ENCODE results near the gene DPM2.

The DPM2 gene

GRCh38 chr9:127968042-127968441 is 30.4 kb upstream of the DPM2 start:
- TF ChIP-seq GATA1 (IDR thresholded peaks at IDR 0.05; ENCODE audit: low read depth, low read length): no peak
- TF ChIP-seq POLR2A (IDR thresholded peaks at IDR 0.05; ENCODE audit: low read length): no peak
- peak in 1 of 2 experiments; percentile 33 for DNase-seq

- no peak for DNase-seq
- TF ChIP-seq POLR2A (IDR thresholded peaks at IDR 0.05; ENCODE audit: low read length) (no peak), GATA1 (IDR thresholded peaks at IDR 0.05; ENCODE audit: low read depth, low read length) (no peak)
Observed at GRCh38 chr9:127967151-127967809, 29.6 kb upstream of the DPM2 start.

GRCh38 chr9:127966416-127967150 is 28.9 kb upstream of the DPM2 start:
- DNase-seq: no peak
- TF ChIP-seq POLR2A (IDR thresholded peaks at IDR 0.05; ENCODE audit: low read length) (no peak), GATA1 (IDR thresholded peaks at IDR 0.05; ENCODE audit: low read depth, low read length) (no peak)

- no peak for TF ChIP-seq GATA1 (IDR thresholded peaks at IDR 0.05; ENCODE audit: low read depth, low read length)
- TF ChIP-seq POLR2A (IDR thresholded peaks at IDR 0.05; ENCODE audit: low read length): no peak
- DNase-seq: no peak
Observed at GRCh38 chr9:127965953-127966352, 28.3 kb upstream of the DPM2 start.

- DNase-seq: no peak
- TF ChIP-seq POLR2A (IDR thresholded peaks at IDR 0.05; ENCODE audit: low read length) (no peak), GATA1 (IDR thresholded peaks at IDR 0.05; ENCODE audit: low read depth, low read length) (no peak)
Observed at GRCh38 chr9:127963359-127964064, 25.9 kb upstream of the DPM2 start.

GRCh38 chr9:127963041-127963358 is 25.3 kb upstream of the DPM2 start:
- no peak for DNase-seq
- TF ChIP-seq GATA1 (IDR thresholded peaks at IDR 0.05; ENCODE audit: low read depth, low read length) (no peak), POLR2A (IDR thresholded peaks at IDR 0.05; ENCODE audit: low read length) (no peak)

- no peak for DNase-seq
Observed at GRCh38 chr9:127962278-127962677, 24.6 kb upstream of the DPM2 start.

GRCh38 chr9:127961613-127962155 is 24.0 kb upstream of the DPM2 start:
- TF ChIP-seq POLR2A (IDR thresholded peaks at IDR 0.05; ENCODE audit: low read length) (no peak), GATA1 (IDR thresholded peaks at IDR 0.05; ENCODE audit: low read depth, low read length) (no peak)
- no peak for DNase-seq

More at GRCh38 chr9:127962278-127962677, 24.6 kb upstream of the DPM2 start:
- no peak for TF ChIP-seq POLR2A (IDR thresholded peaks at IDR 0.05; ENCODE audit: low read length)
- no peak for TF ChIP-seq GATA1 (IDR thresholded peaks at IDR 0.05; ENCODE audit: low read depth, low read length)

GRCh38 chr9:127961155-127961490 is 23.5 kb upstream of the DPM2 start:
- no peak for TF ChIP-seq POLR2A (IDR thresholded peaks at IDR 0.05; ENCODE audit: low read length)
- no peak for TF ChIP-seq GATA1 (IDR thresholded peaks at IDR 0.05; ENCODE audit: low read depth, low read length)
- DNase-seq: no peak

- TF ChIP-seq GATA1 (IDR thresholded peaks at IDR 0.05; ENCODE audit: low read depth, low read length) (no peak), POLR2A (IDR thresholded peaks at IDR 0.05; ENCODE audit: low read length) (no peak)
- no peak for DNase-seq
Observed at GRCh38 chr9:127960410-127961154, 22.9 kb upstream of the DPM2 start.

GRCh38 chr9:127959841-127960409 is 22.3 kb upstream of the DPM2 start:
- DNase-seq: no peak
- TF ChIP-seq GATA1 (IDR thresholded peaks at IDR 0.05; ENCODE audit: low read depth, low read length) (no peak), POLR2A (IDR thresholded peaks at IDR 0.05; ENCODE audit: low read length) (no peak)

GRCh38 chr9:127959398-127959797 is 21.7 kb upstream of the DPM2 start:
- DNase-seq: no peak
- TF ChIP-seq GATA1 (IDR thresholded peaks at IDR 0.05; ENCODE audit: low read depth, low read length): no peak
- TF ChIP-seq POLR2A (IDR thresholded peaks at IDR 0.05; ENCODE audit: low read length): no peak

- no peak for TF ChIP-seq POLR2A (IDR thresholded peaks at IDR 0.05; ENCODE audit: low read length)
- no peak for TF ChIP-seq GATA1 (IDR thresholded peaks at IDR 0.05; ENCODE audit: low read depth, low read length)
Observed at GRCh38 chr9:127958728-127959127, 21.1 kb upstream of the DPM2 start.

More at GRCh38 chr9:127958728-127959127, 21.1 kb upstream of the DPM2 start:
- DNase-seq: no peak
